IMR-90 (cell line): ENCODE measurements around the gene CABYR. TPM values are rescaled to one million over a fixed set of nuclear protein-coding genes. Genes with fewer than 3 reads are reported as not detected.

Source experiments
- ATAC-seq: fragments of 200-7000 bp; cut with Tn5 transposase; 2 replicates; pipeline ENCODE4 v1.9.1; 2020; ENCODE audit warnings: low read depth, mild to moderate bottlenecking, moderate library complexity
- BruUV-seq: library from RNA; stranded (reverse); fragments of 400-500 nt; replicated peaks from 2 replicates; lab custom pipeline; 2021; lab: Mats Ljungman, UMichigan
- CTCF ChIA-PET: fragments of 300-600 bp; formaldehyde crosslinking; extraction: SDS; loops from one replicate; lab custom pipeline; 2021; ENCODE audit warnings: antibody characterized with exemption; lab: Yijun Ruan, JAX
- POLR2A ChIA-PET: fragments of 300-600 bp; sonication (Branson Sonifier 250); formaldehyde crosslinking; loops from one replicate; lab custom pipeline; 2022; ENCODE audit warnings: antibody characterized with exemption; ENCODE audit not compliant: unreplicated experiment; lab: Charles Lee
- DNase-seq: peaks from one replicate; pipeline ENCODE4 v3.0.0; 2013
- H2AFZ ChIP-seq: replicated peaks from 2 replicates; pipeline ENCODE3; 2013; ENCODE audit warnings: low read length, mild to moderate bottlenecking; ENCODE audit not compliant: poor library complexity
- H2AK5ac ChIP-seq: 2 replicates; pipeline ENCODE4 v1.6.1; 2013; ENCODE audit warnings: low read depth, low read length, inconsistent platforms
- H2AK9ac ChIP-seq: replicated peaks from 2 replicates; pipeline ENCODE3; 2013; ENCODE audit warnings: mild to moderate bottlenecking, low read depth, low read length, moderate library complexity; ENCODE audit not compliant: poor library complexity
- H2BK120ac ChIP-seq: 2 replicates; pipeline ENCODE4 v1.6.1; 2013; ENCODE audit warnings: low read depth, low read length, inconsistent platforms
- H2BK15ac ChIP-seq: 3 replicates; pipeline ENCODE4 v1.6.1; 2013; ENCODE audit warnings: low read depth, low read length, inconsistent platforms
- H2BK20ac ChIP-seq: 2 replicates; pipeline ENCODE4 v1.6.1; 2013; ENCODE audit warnings: low read depth, mild to moderate bottlenecking, inconsistent platforms, low read length, moderate library complexity
- H2BK5ac ChIP-seq: 2 replicates; pipeline ENCODE4 v1.6.1; 2013; ENCODE audit warnings: mild to moderate bottlenecking, low read depth, low read length, inconsistent platforms; ENCODE audit not compliant: poor library complexity, severe bottlenecking
- H3K14ac ChIP-seq: replicated peaks from 2 replicates; pipeline ENCODE4 v1.6.1; 2013; ENCODE audit warnings: low read depth, low read length, inconsistent platforms
- H3K18ac ChIP-seq: 2 replicates; pipeline ENCODE4 v1.6.1; 2013; ENCODE audit warnings: low read depth, low read length, control low read depth
- H3K23ac ChIP-seq: 2 replicates; pipeline ENCODE4 v1.6.1; 2013; ENCODE audit warnings: low read depth, low read length, inconsistent platforms
- H3K27ac ChIP-seq: 2 replicates; pipeline ENCODE4 v1.5.1; 2013; ENCODE audit warnings: mild to moderate bottlenecking, control low read depth, low read length; ENCODE audit not compliant: insufficient read depth
- H3K27me3 ChIP-seq: 2 replicates; pipeline ENCODE4 v1.6.1; 2013; ENCODE audit warnings: low read length; ENCODE audit not compliant: control insufficient read depth, insufficient read depth
- H3K36me3 ChIP-seq: 2 replicates; pipeline ENCODE4 v1.6.1; 2013; ENCODE audit warnings: low read length, mixed read lengths; ENCODE audit not compliant: control insufficient read depth, insufficient read depth
- H3K4ac ChIP-seq: 2 replicates; pipeline ENCODE4 v1.6.1; 2013; ENCODE audit warnings: low read depth, low read length, inconsistent platforms
- H3K4me1 ChIP-seq: 2 replicates; pipeline ENCODE4 v1.6.1; 2013; ENCODE audit warnings: low read length, mixed read lengths; ENCODE audit not compliant: control insufficient read depth, insufficient read depth
- H3K4me2 ChIP-seq: 2 replicates; pipeline ENCODE4 v1.6.1; 2013; ENCODE audit warnings: low read depth, mild to moderate bottlenecking, control low read depth, low read length, moderate library complexity
- H3K4me3 ChIP-seq: 2 replicates; pipeline ENCODE4 v1.5.1; 2013; ENCODE audit warnings: low read depth, mild to moderate bottlenecking, control low read depth, low read length, moderate library complexity; ENCODE audit not compliant: insufficient read depth
- H3K56ac ChIP-seq: 2 replicates; pipeline ENCODE4 v1.6.1; 2013; ENCODE audit warnings: low read length, inconsistent platforms; ENCODE audit not compliant: insufficient read depth; ENCODE audit errors: extremely low read depth
- H3K79me1 ChIP-seq, 2 experiments: 2 replicates each; pipeline ENCODE4 v1.6.1; 2013; ENCODE audit warnings: low read length in 2 of 2, inconsistent platforms in 1 of 2, low read depth in 1 of 2
- H3K9ac ChIP-seq: 2 replicates; pipeline ENCODE4 v1.6.1; 2013; ENCODE audit warnings: low read depth, low read length, control low read depth
- H3K9me1 ChIP-seq: 2 replicates; pipeline ENCODE4 v1.6.1; 2013; ENCODE audit warnings: low read length, inconsistent platforms; ENCODE audit not compliant: insufficient read depth
- H3K9me3 ChIP-seq: 2 replicates; pipeline ENCODE4 v1.6.1; 2013; ENCODE audit warnings: low read length; ENCODE audit not compliant: control insufficient read depth, insufficient read depth
- H4K20me1 ChIP-seq: 2 replicates; pipeline ENCODE4 v1.6.1; 2013; ENCODE audit warnings: low read length, inconsistent platforms; ENCODE audit not compliant: insufficient read depth
- H4K5ac ChIP-seq: 2 replicates; pipeline ENCODE4 v1.6.1; 2013; ENCODE audit warnings: mild to moderate bottlenecking, low read depth, low read length, control low read depth
- H4K8ac ChIP-seq, 2 experiments: 2 replicates each; pipeline ENCODE4 v1.6.1; 2013; ENCODE audit warnings: low read depth in 2 of 2, low read length in 2 of 2, control low read depth in 1 of 2, inconsistent platforms in 1 of 2
- H4K91ac ChIP-seq: 2 replicates; pipeline ENCODE4 v1.6.1; 2013; ENCODE audit warnings: low read depth, low read length, inconsistent platforms; ENCODE audit not compliant: insufficient read depth
- BHLHE40 ChIP-seq: fragments of 150-350 bp; IDR thresholded peaks from 2 replicates; pipeline ENCODE4 v1.6.1; 2016; ENCODE audit warnings: mild to moderate bottlenecking, low read depth, low read length
- CEBPB ChIP-seq: IDR thresholded peaks from 2 replicates; pipeline ENCODE4 v1.6.1; 2012; ENCODE audit warnings: low read depth, low read length, improper control_type of control experiment
- CHD1 ChIP-seq: IDR thresholded peaks from 2 replicates; pipeline ENCODE4 v1.6.1; 2012; ENCODE audit warnings: low read depth, low read length, improper control_type of control experiment
- CTCF ChIP-seq: conservative IDR thresholded peaks from 2 replicates; pipeline ENCODE4 v1.5.1; 2012; ENCODE audit warnings: mild to moderate bottlenecking, low read depth, low read length, improper control_type of control experiment
- ELK1 ChIP-seq: fragments of 150-350 bp; IDR thresholded peaks from 2 replicates; pipeline ENCODE4 v1.6.1; 2016; ENCODE audit warnings: low read depth, mild to moderate bottlenecking, low read length, moderate library complexity, borderline replicate concordance
- FOS ChIP-seq: fragments of 150-350 bp; IDR thresholded peaks from 2 replicates; pipeline ENCODE4 v1.6.1; 2016; ENCODE audit warnings: low read depth, low read length
- MAFK ChIP-seq: IDR thresholded peaks from 2 replicates; pipeline ENCODE4 v1.6.1; 2012; ENCODE audit warnings: low read depth, low read length, improper control_type of control experiment
- MAZ ChIP-seq: IDR thresholded peaks from 2 replicates; pipeline ENCODE4 v1.6.1; 2012; ENCODE audit warnings: low read depth, mild to moderate bottlenecking, low read length, improper control_type of control experiment, moderate library complexity, borderline replicate concordance
- MXI1 ChIP-seq: IDR thresholded peaks from 2 replicates; pipeline ENCODE4 v1.6.1; 2012; ENCODE audit warnings: low read depth, mild to moderate bottlenecking, low read length, moderate library complexity, borderline replicate concordance
- NFE2L2 ChIP-seq: fragments of 150-350 bp; IDR thresholded peaks from 2 replicates; pipeline ENCODE4 v1.6.1; 2016; ENCODE audit warnings: low read depth, mild to moderate bottlenecking, low read length
- POLR2A ChIP-seq: IDR thresholded peaks from 2 replicates; pipeline ENCODE4 v1.6.1; 2012; ENCODE audit warnings: mild to moderate bottlenecking, low read depth, low read length
- RAD21 ChIP-seq: IDR thresholded peaks from 2 replicates; pipeline ENCODE4 v1.6.1; 2012; ENCODE audit warnings: low read length, improper control_type of control experiment
- RCOR1 ChIP-seq: IDR thresholded peaks from 2 replicates; pipeline ENCODE4 v1.6.1; 2012; ENCODE audit warnings: mild to moderate bottlenecking, low read length, improper control_type of control experiment; ENCODE audit not compliant: insufficient replicate concordance
- RFX5 ChIP-seq: IDR thresholded peaks from 2 replicates; pipeline ENCODE4 v1.8.0; 2012; ENCODE audit warnings: low read depth, mild to moderate bottlenecking, low read length, moderate library complexity
- SMC3 ChIP-seq: fragments of 150-350 bp; IDR thresholded peaks from 2 replicates; pipeline ENCODE4 v1.6.1; 2016; ENCODE audit warnings: low read depth, mild to moderate bottlenecking, antibody characterized with exemption, low read length, moderate library complexity
- USF2 ChIP-seq: fragments of 150-350 bp; IDR thresholded peaks from 2 replicates; pipeline ENCODE4 v1.6.1; 2017; ENCODE audit warnings: mild to moderate bottlenecking, antibody characterized with exemption, low read length, low read depth
- WGBS, 2 experiments: methylation state at CpG; one replicate each; pipeline versions ENCODE4 v1.1.5 to v1.1.7; 2013; ENCODE audit warnings: missing lambda C conversion rate in 2 of 2; ENCODE audit not compliant: insufficient read length in 1 of 2; ENCODE audit errors: extremely low coverage in 2 of 2; 5-methylcytosine and 5-hydroxymethylcytosine counted together
- dilution Hi-C: fragments of 300-500 bp; cut with HindIII; formaldehyde crosslinking; loops from one replicate; pipeline ENCODE4 v1.14.3; 2018; ENCODE audit warnings: low sequenced_read_pairs; ENCODE audit not compliant: unreplicated experiment
- in situ Hi-C: fragments of 300-500 bp; cut with MboI; formaldehyde crosslinking; loops from 3 replicates; pipeline ENCODE4 v1.14.3; 2019; ENCODE audit warnings: low sequenced_read_pairs, inconsistent platforms, mixed read lengths
- intact Hi-C: fragments of 100-400 bp; cut with micrococcal nuclease; formaldehyde crosslinking; loops from 2 replicates; pipeline ENCODE4 v1.10.0; 2022
- polyA plus RNA-seq, 3 experiments: library from polyadenylated mRNA; depleted of rRNA; stranded (reverse); fragments of >200 nt; gene quantifications; 2 replicates each; pipeline ENCODE4 v1.2.3, GENCODE V29; 2012; ENCODE audit warnings: low replicate concordance in 1 of 3
- total RNA-seq: library from RNA; depleted of rRNA; stranded (reverse); fragments of >200 nt; gene quantifications from 2 replicates; pipeline ENCODE4 v1.2.3, GENCODE V29; 2012

CABYR gene
- total and polyA plus RNA-seq, 2 of the 4 experiments (the other 2 are of a cell fraction), result 4.1 to 6.2 TPM

GRCh38 chr18:24199372-24199962, 60.6 kb downstream of the CABYR start:
- ChIA-PET POLR2A (no interaction called here), CTCF (interaction anchor here (0.9 kb wide), 1 partner anchor 23 kb away, joined by 3 read pairs; no protein-coding TSS in a partner anchor)
- no peak overlapping the region for H2AK9ac ChIP-seq
- 0 out of 2 replicates have a peak overlapping the region, but pooled peaks have one; percentile 2 for H2AK5ac ChIP-seq
- no peak overlapping the region for H3K56ac ChIP-seq
- no peak overlapping the region for H3K14ac ChIP-seq
- H3K18ac ChIP-seq, result no peak overlapping the region
- peaks cover 10% of the 10 kb centered on the region for H4K20me1 ChIP-seq
- H2BK120ac ChIP-seq, result no peak overlapping the region
- no peak overlapping the region for H2BK15ac ChIP-seq
- no TSS peak for BruUV-seq
- intact Hi-C loops (no loop called here), dilution Hi-C loops (no loop called here), in situ Hi-C loops (no loop called here)
- H3K27me3 ChIP-seq, result no peaks in the 10 kb centered on the region
- H3K4me1 ChIP-seq, result peaks cover 5% of the 10 kb centered on the region
- no peak overlapping the region for H2BK20ac ChIP-seq
- H4K5ac ChIP-seq, result no peak overlapping the region
- no peak overlapping the region for H3K4me3 ChIP-seq
- no peak overlapping the region for H3K4me2 ChIP-seq
- no peak overlapping the region for H3K4ac ChIP-seq
- no peaks in the 10 kb centered on the region for H3K9me3 ChIP-seq
- H3K36me3 ChIP-seq, result no peaks in the 10 kb centered on the region; the same call in 1 of the 2 replicates
- H3K9ac ChIP-seq, result no peak overlapping the region
- H3K27ac ChIP-seq, result no peak overlapping the region
- no CpG with 5 or more reads among the region's 5 CpGs for WGBS, 2 experiments
- H3K23ac ChIP-seq, result no peak overlapping the region
- ATAC-seq, result no peak; the same call in 1 of the 2 replicates
- no peak overlapping the region for H2BK5ac ChIP-seq
- TF ChIP-seq CEBPB (no peak), MAZ (no peak), RFX5 (no peak), USF2 (no peak), NFE2L2 (no peak), SMC3 (no peak), MXI1 (no peak), ELK1 (no peak), MAFK (no peak), RCOR1 (no peak), RAD21 (no peak), FOS (no peak), POLR2A (no peak), CHD1 (no peak), BHLHE40 (no peak), CTCF (no peak)
- H2AFZ ChIP-seq, result no peak overlapping the region
- no peak overlapping the region for H4K8ac ChIP-seq
- H3K9me1 ChIP-seq, result peaks cover 10% of the 10 kb centered on the region
- no peak overlapping the region for H4K91ac ChIP-seq
- H3K79me1 ChIP-seq, result peaks cover 6 to 14% of the 10 kb centered on the region in 2 experiments; a peak in 3 of 4 replicates
- DNase-seq, result no peak
